WTC11 (cell line): Measurements from ENCODE around the gene RASAL3. TPM values are rescaled to one million over a fixed set of nuclear protein-coding genes. Genes with fewer than 3 reads are reported as not detected.
A peak's percentile ranks its signal among the peaks of the same experiment; 100 is the strongest.

Source experiments
- ATAC-seq: fragments of 200-7000 bp; cut with Tn5 transposase; 2 replicates; pipeline ENCODE4 v1.10.0; 2021; ENCODE audit warnings: mild to moderate bottlenecking, moderate library complexity
- CTCF ChIA-PET: fragments of 300-600 bp; sonication (Branson Sonifier 250); formaldehyde crosslinking; loops from one replicate; lab custom pipeline; 2021; ENCODE audit warnings: antibody characterized with exemption; lab: Charles Lee
- POLR2A ChIA-PET: fragments of 350-600 bp; sonication (Branson Sonifier 250); formaldehyde crosslinking; loops from one replicate; lab custom pipeline; 2021; ENCODE audit warnings: antibody characterized with exemption; lab: Charles Lee
- DNase-seq: peaks from one replicate; pipeline ENCODE4 v3.0.0; 2021; ENCODE audit warnings: low spot score
- H3K27ac Mint-ChIP-seq: 2 replicates; pipeline ENCODE4 v1.8.0; 2021; ENCODE audit warnings: mixed read lengths
- H3K27me3 Mint-ChIP-seq: 2 replicates; pipeline ENCODE4 v1.8.0; 2021; ENCODE audit warnings: low read depth, mild to moderate bottlenecking, moderate library complexity, mixed read lengths
- H3K36me3 Mint-ChIP-seq: 2 replicates; pipeline ENCODE4 v1.8.0; 2021; ENCODE audit warnings: mixed read lengths
- H3K4me1 Mint-ChIP-seq: 2 replicates; pipeline ENCODE4 v1.8.0; 2022; ENCODE audit warnings: mixed read lengths
- H3K4me3 Mint-ChIP-seq: 2 replicates; pipeline ENCODE4 v1.8.0; 2021; ENCODE audit warnings: mild to moderate bottlenecking, moderate library complexity, mixed read lengths
- H3K9me3 Mint-ChIP-seq: 2 replicates; pipeline ENCODE4 v1.8.0; 2021; ENCODE audit warnings: mixed read lengths
- ATF1 ChIP-seq: sonication (generic); formaldehyde crosslinking; IDR thresholded peaks from 2 replicates; pipeline ENCODE4 v1.8.1; 2023; ENCODE audit warnings: mild to moderate bottlenecking, moderate library complexity, missing genetic modification reagents
- CREB1 ChIP-seq: sonication (generic); formaldehyde crosslinking; IDR thresholded peaks from 2 replicates; pipeline ENCODE4 v1.8.0; 2023; ENCODE audit warnings: mild to moderate bottlenecking, missing genetic modification reagents
- FOXJ3 ChIP-seq: sonication (generic); formaldehyde crosslinking; IDR thresholded peaks from 2 replicates; pipeline ENCODE4 v1.9.0; 2021; ENCODE audit warnings: missing genetic modification reagents, mild to moderate bottlenecking, borderline replicate concordance
- FOXK1 ChIP-seq: sonication (generic); formaldehyde crosslinking; IDR thresholded peaks from 2 replicates; pipeline ENCODE4 v1.8.0; 2022; ENCODE audit warnings: mild to moderate bottlenecking, moderate library complexity, missing genetic modification reagents
- FOXP4 ChIP-seq: sonication (generic); formaldehyde crosslinking; IDR thresholded peaks from 2 replicates; pipeline ENCODE4 v1.8.0; 2022; ENCODE audit warnings: mild to moderate bottlenecking, missing genetic modification reagents
- HMGA2 ChIP-seq: fragments of 250-450 bp; sonication (Bioruptor Pico); IDR thresholded peaks from 2 replicates; pipeline ENCODE4 v1.4.0; 2021; ENCODE audit warnings: mild to moderate bottlenecking, moderate library complexity
- JUN ChIP-seq: sonication (generic); formaldehyde crosslinking; IDR thresholded peaks from 2 replicates; pipeline ENCODE4 v1.8.0; 2023; ENCODE audit warnings: mild to moderate bottlenecking, missing genetic modification reagents
- MXD4 ChIP-seq: fragments of 250-450 bp; sonication (Bioruptor Pico); IDR thresholded peaks from 2 replicates; pipeline ENCODE4 v1.8.0; 2021; ENCODE audit warnings: mild to moderate bottlenecking, moderate library complexity, borderline replicate concordance
- NR2C2 ChIP-seq: sonication (generic); formaldehyde crosslinking; IDR thresholded peaks from 2 replicates; pipeline ENCODE4 v1.8.0; 2022; ENCODE audit warnings: mild to moderate bottlenecking, missing genetic modification reagents
- PRRX2 ChIP-seq: fragments of 250-450 bp; sonication (Bioruptor Pico); IDR thresholded peaks from 2 replicates; pipeline ENCODE4 v1.8.0; 2021; ENCODE audit warnings: mild to moderate bottlenecking
- USF1 ChIP-seq: sonication (generic); formaldehyde crosslinking; IDR thresholded peaks from 2 replicates; pipeline ENCODE4 v1.8.0; 2022; ENCODE audit warnings: mild to moderate bottlenecking, missing genetic modification reagents
- USF2 ChIP-seq: sonication (generic); formaldehyde crosslinking; IDR thresholded peaks from 2 replicates; pipeline ENCODE4 v1.8.1; 2023; ENCODE audit warnings: mild to moderate bottlenecking, missing genetic modification reagents, moderate library complexity
- ZNF532 ChIP-seq: fragments of 250-450 bp; sonication (Bioruptor Pico); IDR thresholded peaks from 2 replicates; pipeline ENCODE4 v1.9.0; 2021; ENCODE audit warnings: mild to moderate bottlenecking, borderline replicate concordance
- total RNA-seq: library from RNA; stranded (reverse); gene quantifications from 3 replicates; pipeline ENCODE4 v1.2.3, GENCODE V29; 2021
- TF ChIP-seq, protein P1 (sequence below): sonication (generic); formaldehyde crosslinking; IDR thresholded peaks from 2 replicates; pipeline ENCODE4 v1.8.1; 2022; ENCODE audit warnings: missing genetic modification reagents, borderline replicate concordance
- TF ChIP-seq, protein P2 (sequence below): sonication (generic); formaldehyde crosslinking; IDR thresholded peaks from 2 replicates; pipeline ENCODE4 v1.8.1; 2023; ENCODE audit warnings: mild to moderate bottlenecking, missing genetic modification reagents, moderate library complexity
- TF ChIP-seq, protein P3 (sequence below): sonication (generic); formaldehyde crosslinking; IDR thresholded peaks from 2 replicates; pipeline ENCODE4 v1.8.0; 2023; ENCODE audit warnings: mild to moderate bottlenecking, missing genetic modification reagents
- TF ChIP-seq, protein P4 (sequence below): sonication (generic); formaldehyde crosslinking; IDR thresholded peaks from 2 replicates; pipeline ENCODE4 v1.8.1; 2023; ENCODE audit warnings: mild to moderate bottlenecking, moderate library complexity, missing genetic modification reagents
- TF ChIP-seq, protein P5 (sequence below): sonication (generic); formaldehyde crosslinking; IDR thresholded peaks from 2 replicates; pipeline ENCODE4 v1.8.0; 2022; ENCODE audit warnings: mild to moderate bottlenecking, missing genetic modification reagents

Gene RASAL3
- total RNA-seq, 1 experiment from 2014 or later: 1.6 TPM

DNA sequence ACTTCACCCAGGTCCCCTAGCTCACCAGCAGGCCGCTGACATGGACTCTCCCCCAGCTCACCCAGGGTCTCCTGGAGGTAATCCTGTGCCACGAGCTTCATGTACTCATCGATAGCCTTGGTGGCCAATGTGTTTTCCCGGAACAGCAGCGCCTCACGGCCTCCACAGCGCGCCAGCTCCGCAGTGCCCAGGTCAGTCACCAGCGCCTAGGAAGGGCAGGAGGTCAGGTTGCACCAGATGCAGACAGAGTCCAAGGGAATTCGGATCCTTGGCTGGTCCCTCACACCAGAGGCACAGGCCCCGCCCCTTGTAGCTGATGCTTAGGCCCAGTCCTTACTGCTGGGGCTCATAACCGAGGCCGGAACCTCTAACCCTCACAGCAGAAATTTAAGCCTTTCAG lies 7.9 kb downstream of the RASAL3 start:
- ATAC-seq (no peak), DNase-seq (no peak)
- Mint-ChIP-seq H3K9me3 (no peaks in the 10 kb centered on the region), H3K27me3 (peaks cover 87% of the 10 kb centered on the region), H3K36me3 (no peaks in the 10 kb centered on the region), H3K27ac (peak overlapping the region; percentile 53; the same call in 1 of the 2 replicates), H3K4me3 (peak overlapping the region; percentile 56), H3K4me1 (peaks cover 21% of the 10 kb centered on the region)
- ChIA-PET CTCF (interaction anchor here (0.7 to 4.1 kb wide), 13 partner anchors 10 to 355 kb away, joined by 3 to 46 read pairs (median 5); partner anchors contain the start of gene AKAP8L), POLR2A (interaction anchor here (1.2 to 2.1 kb wide), 2 partner anchors 12 to 37 kb away, joined by 3 to 11 read pairs; partner anchors contain the start of gene AKAP8L)
- TF ChIP-seq HMGA2 (CRISPR knock-in tag) (no peak), JUN (CRISPR knock-in tag) (no peak), USF1 (CRISPR knock-in tag) (no peak), PRRX2 (CRISPR knock-in tag) (no peak), CREB1 (CRISPR knock-in tag) (no peak), ATF1 (CRISPR knock-in tag) (no peak), USF2 (CRISPR knock-in tag) (no peak)
- TF ChIP-seq, protein P1, sequence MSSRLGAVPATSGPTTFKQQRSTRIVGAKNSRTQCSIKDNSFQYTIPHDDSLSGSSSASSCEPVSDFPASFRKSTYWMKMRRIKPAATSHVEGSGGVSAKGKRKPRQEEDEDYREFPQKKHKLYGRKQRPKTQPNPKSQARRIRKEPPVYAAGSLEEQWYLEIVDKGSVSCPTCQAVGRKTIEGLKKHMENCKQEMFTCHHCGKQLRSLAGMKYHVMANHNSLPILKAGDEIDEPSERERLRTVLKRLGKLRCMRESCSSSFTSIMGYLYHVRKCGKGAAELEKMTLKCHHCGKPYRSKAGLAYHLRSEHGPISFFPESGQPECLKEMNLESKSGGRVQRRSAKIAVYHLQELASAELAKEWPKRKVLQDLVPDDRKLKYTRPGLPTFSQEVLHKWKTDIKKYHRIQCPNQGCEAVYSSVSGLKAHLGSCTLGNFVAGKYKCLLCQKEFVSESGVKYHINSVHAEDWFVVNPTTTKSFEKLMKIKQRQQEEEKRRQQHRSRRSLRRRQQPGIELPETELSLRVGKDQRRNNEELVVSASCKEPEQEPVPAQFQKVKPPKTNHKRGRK: no peak
- TF ChIP-seq, protein P2, sequence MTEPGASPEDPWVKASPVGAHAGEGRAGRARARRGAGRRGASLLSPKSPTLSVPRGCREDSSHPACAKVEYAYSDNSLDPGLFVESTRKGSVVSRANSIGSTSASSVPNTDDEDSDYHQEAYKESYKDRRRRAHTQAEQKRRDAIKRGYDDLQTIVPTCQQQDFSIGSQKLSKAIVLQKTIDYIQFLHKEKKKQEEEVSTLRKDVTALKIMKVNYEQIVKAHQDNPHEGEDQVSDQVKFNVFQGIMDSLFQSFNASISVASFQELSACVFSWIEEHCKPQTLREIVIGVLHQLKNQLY: no peak

DNA sequence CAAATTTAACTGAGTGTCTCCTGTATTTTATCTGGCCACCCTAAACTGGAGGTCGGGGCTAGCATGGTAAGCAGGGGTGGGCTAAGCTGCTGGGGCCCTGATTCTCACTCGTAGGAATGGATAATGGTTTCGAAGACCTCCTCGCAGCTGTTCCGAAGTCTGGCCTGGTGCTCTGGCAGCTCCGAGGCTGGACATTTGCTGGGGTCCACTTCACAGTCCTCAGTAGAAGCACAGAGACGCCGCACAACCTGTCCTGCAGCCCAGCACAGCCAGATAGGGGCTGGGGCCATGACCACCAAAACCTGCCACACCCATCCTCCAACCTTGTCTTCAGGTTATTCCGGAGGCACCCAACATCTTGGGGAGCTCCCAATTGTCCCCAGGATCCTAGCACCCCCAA lies 8.3 kb downstream of the RASAL3 start:
- Mint-ChIP-seq H3K27me3 (peaks cover 88% of the 10 kb centered on the region), H3K4me1 (peaks cover 21% of the 10 kb centered on the region), H3K4me3 (peak overlapping the region; percentile 56; the same call in 1 of the 2 replicates), H3K27ac (no peak overlapping the region), H3K9me3 (no peaks in the 10 kb centered on the region), H3K36me3 (no peaks in the 10 kb centered on the region)
- CTCF ChIA-PET: interaction anchor here (1.3 to 4.1 kb wide), 6 partner anchors 23 to 354 kb away, joined by 3 to 46 read pairs (median 8); partner anchors contain the start of gene AKAP8L
- ATAC-seq (no peak), DNase-seq (no peak)
- POLR2A ChIA-PET: interaction anchor here (2.1 kb wide), 1 partner anchor 37 kb away, joined by 11 read pairs; the partner anchor contains the start of gene AKAP8L
- no peak for TF ChIP-seq ZNF532 (CRISPR knock-in tag)
- TF ChIP-seq, protein P3, sequence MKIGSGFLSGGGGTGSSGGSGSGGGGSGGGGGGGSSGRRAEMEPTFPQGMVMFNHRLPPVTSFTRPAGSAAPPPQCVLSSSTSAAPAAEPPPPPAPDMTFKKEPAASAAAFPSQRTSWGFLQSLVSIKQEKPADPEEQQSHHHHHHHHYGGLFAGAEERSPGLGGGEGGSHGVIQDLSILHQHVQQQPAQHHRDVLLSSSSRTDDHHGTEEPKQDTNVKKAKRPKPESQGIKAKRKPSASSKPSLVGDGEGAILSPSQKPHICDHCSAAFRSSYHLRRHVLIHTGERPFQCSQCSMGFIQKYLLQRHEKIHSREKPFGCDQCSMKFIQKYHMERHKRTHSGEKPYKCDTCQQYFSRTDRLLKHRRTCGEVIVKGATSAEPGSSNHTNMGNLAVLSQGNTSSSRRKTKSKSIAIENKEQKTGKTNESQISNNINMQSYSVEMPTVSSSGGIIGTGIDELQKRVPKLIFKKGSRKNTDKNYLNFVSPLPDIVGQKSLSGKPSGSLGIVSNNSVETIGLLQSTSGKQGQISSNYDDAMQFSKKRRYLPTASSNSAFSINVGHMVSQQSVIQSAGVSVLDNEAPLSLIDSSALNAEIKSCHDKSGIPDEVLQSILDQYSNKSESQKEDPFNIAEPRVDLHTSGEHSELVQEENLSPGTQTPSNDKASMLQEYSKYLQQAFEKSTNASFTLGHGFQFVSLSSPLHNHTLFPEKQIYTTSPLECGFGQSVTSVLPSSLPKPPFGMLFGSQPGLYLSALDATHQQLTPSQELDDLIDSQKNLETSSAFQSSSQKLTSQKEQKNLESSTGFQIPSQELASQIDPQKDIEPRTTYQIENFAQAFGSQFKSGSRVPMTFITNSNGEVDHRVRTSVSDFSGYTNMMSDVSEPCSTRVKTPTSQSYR: no peak
- no peak for TF ChIP-seq NR2C2 (CRISPR knock-in tag)
- TF ChIP-seq FOXP4: no peak
- no peak for TF ChIP-seq FOXJ3 (CRISPR knock-in tag)
- no peak for TF ChIP-seq FOXK1 (CRISPR knock-in tag)
- TF ChIP-seq, protein P4, sequence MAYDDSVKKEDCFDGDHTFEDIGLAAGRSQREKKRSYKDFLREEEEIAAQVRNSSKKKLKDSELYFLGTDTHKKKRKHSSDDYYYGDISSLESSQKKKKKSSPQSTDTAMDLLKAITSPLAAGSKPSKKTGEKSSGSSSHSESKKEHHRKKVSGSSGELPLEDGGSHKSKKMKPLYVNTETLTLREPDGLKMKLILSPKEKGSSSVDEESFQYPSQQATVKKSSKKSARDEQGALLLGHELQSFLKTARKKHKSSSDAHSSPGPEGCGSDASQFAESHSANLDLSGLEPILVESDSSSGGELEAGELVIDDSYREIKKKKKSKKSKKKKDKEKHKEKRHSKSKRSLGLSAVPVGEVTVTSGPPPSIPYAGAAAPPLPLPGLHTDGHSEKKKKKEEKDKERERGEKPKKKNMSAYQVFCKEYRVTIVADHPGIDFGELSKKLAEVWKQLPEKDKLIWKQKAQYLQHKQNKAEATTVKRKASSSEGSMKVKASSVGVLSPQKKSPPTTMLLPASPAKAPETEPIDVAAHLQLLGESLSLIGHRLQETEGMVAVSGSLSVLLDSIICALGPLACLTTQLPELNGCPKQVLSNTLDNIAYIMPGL (CRISPR knock-in tag): no peak
- TF ChIP-seq, protein P5, sequence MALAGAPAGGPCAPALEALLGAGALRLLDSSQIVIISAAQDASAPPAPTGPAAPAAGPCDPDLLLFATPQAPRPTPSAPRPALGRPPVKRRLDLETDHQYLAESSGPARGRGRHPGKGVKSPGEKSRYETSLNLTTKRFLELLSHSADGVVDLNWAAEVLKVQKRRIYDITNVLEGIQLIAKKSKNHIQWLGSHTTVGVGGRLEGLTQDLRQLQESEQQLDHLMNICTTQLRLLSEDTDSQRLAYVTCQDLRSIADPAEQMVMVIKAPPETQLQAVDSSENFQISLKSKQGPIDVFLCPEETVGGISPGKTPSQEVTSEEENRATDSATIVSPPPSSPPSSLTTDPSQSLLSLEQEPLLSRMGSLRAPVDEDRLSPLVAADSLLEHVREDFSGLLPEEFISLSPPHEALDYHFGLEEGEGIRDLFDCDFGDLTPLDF: no peak
- TF ChIP-seq MXD4 (CRISPR knock-in tag): no peak
